ENCODE results near the gene GALNS.

The GALNS gene

GRCh38 chr16:88855176-88855575, 1.6 kb downstream of the GALNS start:
- no peak for DNase-seq

GRCh38 chr16:88854306-88855111, 2.2 kb downstream of the GALNS start:
- no peak for DNase-seq

GRCh38 chr16:88853325-88853941, 3.3 kb downstream of the GALNS start:
- no peak for DNase-seq

- no peak for DNase-seq
These were observed 5.1 kb downstream of the GALNS start for GRCh38 chr16:88851616-88852015.

- no peak for DNase-seq
These were observed 6.1 kb downstream of the GALNS start for GRCh38 chr16:88850531-88851199.

- no peak for DNase-seq
These were observed 8.2 kb downstream of the GALNS start for GRCh38 chr16:88848557-88848956.

- no peak for DNase-seq
These were observed 9.1 kb downstream of the GALNS start for GRCh38 chr16:88847654-88848053.

GRCh38 chr16:88846088-88846487, 10.7 kb downstream of the GALNS start:
- DNase-seq, result no peak

- DNase-seq, result no peak
These were observed 12.2 kb downstream of the GALNS start for GRCh38 chr16:88844419-88845036.

GRCh38 chr16:88843256-88843655, 13.5 kb downstream of the GALNS start:
- DNase-seq, result no peak

GRCh38 chr16:88842806-88843205, 13.9 kb downstream of the GALNS start:
- DNase-seq, result no peak

- no peak for DNase-seq
These were observed 14.4 kb downstream of the GALNS start for GRCh38 chr16:88842308-88842756.

GRCh38 chr16:88841521-88842307, 15.0 kb downstream of the GALNS start:
- no peak for DNase-seq

GRCh38 chr16:88840600-88841215, 16.0 kb downstream of the GALNS start:
- no peak for DNase-seq

GRCh38 chr16:88839745-88840599, 16.8 kb downstream of the GALNS start:
- DNase-seq, result no peak

GRCh38 chr16:88839026-88839529, 17.7 kb downstream of the GALNS start:
- no peak for DNase-seq

- no peak for DNase-seq
These were observed 18.2 kb downstream of the GALNS start for GRCh38 chr16:88838566-88838965.

- no peak for DNase-seq
These were observed 18.9 kb downstream of the GALNS start for GRCh38 chr16:88837806-88838205.

GRCh38 chr16:88836791-88837190, 20.0 kb downstream of the GALNS start:
- no peak for DNase-seq

- DNase-seq, result no peak
These were observed 20.9 kb downstream of the GALNS start for GRCh38 chr16:88835818-88836217.

GRCh38 chr16:88835383-88835782, 21.4 kb downstream of the GALNS start:
- no peak for DNase-seq

Measured in NCI-H1930 (cell line).